Midbrain (tissue), 1 donor: ENCODE results near the gene DCAF5.

ENCODE experiments used
- DNase-seq: peaks from one replicate; lab custom pipeline; 2025; lab: John Stamatoyannopoulos, UW

Gene DCAF5

DNA sequence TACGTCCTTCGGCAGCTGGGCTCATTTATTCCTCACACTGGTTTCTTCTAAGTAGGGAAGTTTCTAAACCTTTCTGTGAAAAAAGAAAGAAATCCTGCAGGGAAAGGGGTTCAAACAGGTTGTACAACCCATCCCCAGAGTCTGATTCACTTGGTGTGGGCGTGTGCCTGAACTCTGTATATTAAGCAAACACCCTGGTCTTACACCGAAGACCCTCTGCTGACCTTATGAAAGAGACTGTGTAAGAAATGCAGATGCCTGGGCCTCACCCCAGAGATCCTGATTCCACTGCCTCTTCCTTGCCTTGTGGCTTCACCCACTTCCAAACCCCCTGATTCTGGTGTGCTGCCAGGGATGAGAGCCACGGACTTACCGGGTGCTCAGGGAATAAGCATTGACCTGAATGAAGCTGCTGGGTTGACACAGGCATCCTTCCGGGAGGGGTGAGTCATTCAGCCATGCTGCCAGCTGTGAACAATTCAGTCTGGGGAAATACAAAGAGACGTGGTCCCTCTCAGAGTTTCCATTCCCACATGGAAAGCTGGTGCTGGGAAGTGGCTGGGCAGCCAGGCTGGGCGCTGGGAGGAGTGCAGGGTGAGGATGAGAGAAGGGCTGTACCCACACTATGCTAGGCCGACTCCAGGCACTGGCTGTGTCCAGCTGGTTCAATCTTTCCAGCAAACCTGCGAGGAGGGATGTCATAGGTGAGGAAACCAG, 147.3 kb downstream of the DCAF5 start:
- no peak for DNase-seq

- no peak for DNase-seq
Observed at GRCh38 chr14:69004731-69005431, 148.0 kb downstream of the DCAF5 start.

- DNase-seq: no peak
Observed at GRCh38 chr14:69003626-69004025, 149.3 kb downstream of the DCAF5 start.

DNA sequence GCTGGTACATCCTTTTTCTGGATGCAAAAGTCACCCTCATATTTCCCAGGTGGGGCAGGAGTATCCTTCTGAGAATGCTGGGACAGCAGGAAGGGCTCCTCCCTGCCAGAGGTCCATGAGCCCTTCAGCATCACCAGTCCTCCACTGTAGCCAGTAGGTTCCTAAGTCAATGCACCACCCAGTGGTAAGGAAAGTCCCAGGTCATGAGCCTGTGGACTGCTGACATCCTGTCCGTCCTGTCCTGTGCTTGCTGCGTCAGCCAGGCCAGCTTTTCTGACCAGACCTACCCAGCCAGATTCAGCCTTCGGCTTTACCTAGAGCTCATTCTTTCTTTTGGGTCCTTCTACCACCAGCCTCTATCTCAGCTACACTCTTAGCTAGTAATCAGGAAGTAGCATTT, 150.8 kb downstream of the DCAF5 start:
- DNase-seq: no peak

DNA sequence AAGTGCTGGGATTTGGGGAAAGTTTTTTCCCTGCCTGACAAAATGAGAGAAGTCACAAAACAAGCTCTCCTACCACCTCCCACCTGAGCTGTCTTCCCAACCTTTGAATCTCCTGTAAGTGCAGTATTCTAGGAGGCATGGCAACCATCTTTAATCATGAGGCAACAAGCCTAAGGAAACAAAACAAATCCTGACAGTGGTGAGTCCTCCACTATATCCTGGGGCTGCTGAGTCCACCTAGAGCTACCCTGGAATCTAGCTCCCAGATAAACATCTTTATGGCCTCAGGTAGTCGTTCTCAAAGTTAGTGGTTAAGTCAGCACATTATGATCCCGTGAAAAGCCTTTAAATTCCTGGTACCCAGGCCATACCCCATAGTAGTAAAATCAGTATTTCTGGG, 151.5 kb downstream of the DCAF5 start:
- DNase-seq: no peak
